Mammary epithelial cell (primary cell): ENCODE measurements around the gene PAPOLG.

ENCODE experiments used
- CTCF ChIP-seq, 2 donors: IDR thresholded peaks in 1 of 2; conservative IDR thresholded peaks in 1 of 2; 2 replicates each; pipeline ENCODE4 v1.5.1; 2011 to 2012; ENCODE audit warnings: inconsistent platforms in 2 of 2, low read length in 2 of 2, mild to moderate bottlenecking in 2 of 2, control low read depth in 1 of 2, low read depth in 1 of 2; ENCODE audit not compliant: insufficient read depth in 1 of 2; ENCODE audit errors: extremely low read depth in 1 of 2
- EZH2 ChIP-seq: IDR thresholded peaks from 2 replicates; pipeline ENCODE4 v1.6.1; 2012; ENCODE audit warnings: low read length, inconsistent platforms, borderline replicate concordance

GRCh38 chr2:60759654-60760053 lies 3.6 kb downstream of the PAPOLG start:
- no peak for TF ChIP-seq CTCF (conservative IDR thresholded peaks at IDR 0.05 in 1 of 2, IDR thresholded peaks at IDR 0.05 in 1 of 2; ENCODE audit: extremely low read depth in 1 of 2, insufficient read depth in 1 of 2, low read depth in 1 of 2, low read length in 2 of 2)
- no peak for TF ChIP-seq EZH2
